Stimulated activated naive CD8-positive, alpha-beta T cell treated with anti-CD3 and anti-CD28 coated beads, Interleukin-15, Interleukin-2, amounts not matched to agents 100 U/mL and 50 U/mL, for 24 hours (primary cell): ENCODE results near the gene MAGI3.

Source experiments
- ATAC-seq: fragments of 150-1000 bp; cut with Tn5 transposase; one replicate; pipeline ENCODE4 v1.10.0; 2021
- DNase-seq: peaks from one replicate; pipeline ENCODE4 v3.0.0; 2021

The MAGI3 gene

DNA sequence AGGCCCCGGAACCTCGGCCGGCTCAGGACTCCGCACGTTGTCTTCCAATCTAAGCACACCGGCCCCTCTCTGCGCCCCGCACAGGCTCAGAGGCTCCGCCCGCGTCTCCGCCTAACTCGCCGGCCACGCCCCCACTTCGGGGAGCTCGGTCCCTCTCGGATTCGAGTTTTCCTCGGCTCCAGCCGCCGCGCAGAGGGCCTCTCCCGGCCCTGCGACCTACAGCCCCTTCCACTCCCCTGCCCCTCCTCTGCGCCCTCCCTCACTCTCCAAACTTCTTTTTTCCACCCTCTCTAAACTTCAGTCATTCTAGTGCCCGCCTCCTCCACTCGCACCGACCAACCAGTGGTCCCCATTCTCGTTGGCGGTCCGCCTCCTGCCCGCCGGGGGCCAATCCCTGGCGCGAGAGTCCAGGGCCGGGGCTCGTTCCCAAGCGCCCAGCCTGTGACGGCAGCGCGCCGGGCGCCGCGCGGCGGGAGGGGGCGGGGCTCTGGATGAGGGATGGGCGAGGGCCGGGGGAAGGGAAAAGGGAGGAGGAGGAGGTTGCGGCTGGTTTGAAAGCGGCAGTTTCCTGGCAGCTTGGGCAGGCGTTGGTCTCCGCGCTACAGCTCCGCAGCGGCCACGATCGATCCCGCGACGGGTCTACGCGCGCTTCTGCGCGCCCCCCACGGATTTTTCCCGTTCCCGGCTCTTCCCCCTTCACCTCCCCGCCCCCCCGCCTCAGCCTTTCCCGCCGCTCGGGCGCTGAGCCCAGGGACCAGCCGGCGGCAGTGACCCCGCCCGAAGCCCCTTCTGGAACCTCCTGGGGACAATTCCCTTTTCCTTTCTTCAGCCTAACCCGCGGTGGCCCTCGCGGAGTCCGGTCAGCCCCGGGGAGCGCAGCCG is at the start of gene MAGI3:
Gene MAGI3, plus strand, starts transcription at position 563 of the 882 bp plus-strand sequence. CDS start 519 bp downstream, outside the sequence.
- peak; percentile 98 for ATAC-seq
- DNase-seq: peak; percentile 95

DNA sequence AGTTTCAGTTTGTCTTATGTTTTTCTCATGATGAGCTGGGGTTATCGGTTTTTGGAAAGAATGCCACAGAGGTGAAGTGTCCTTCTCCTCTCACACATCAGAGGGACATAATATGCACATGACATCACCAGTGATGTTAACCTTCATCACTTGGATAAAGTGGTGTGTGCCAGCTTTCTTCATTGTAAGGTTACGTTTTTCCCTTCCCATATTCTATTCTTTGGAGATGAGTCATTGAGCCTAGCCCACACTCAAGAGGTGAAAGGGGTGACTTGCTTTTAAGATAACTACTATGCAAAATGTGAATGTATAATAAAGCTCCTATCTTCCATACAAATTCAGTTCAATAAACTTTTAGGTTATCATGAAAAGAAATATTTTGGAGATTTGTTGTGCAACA is 36.7 kb upstream of the MAGI3 start:
- no peak for DNase-seq

GRCh38 chr1:113363935-113364334 is 26.4 kb upstream of the MAGI3 start:
- no peak for DNase-seq
- no peak for ATAC-seq

More for the DNA sequence above, 36.7 kb upstream of the MAGI3 start:
- no peak for ATAC-seq

DNA sequence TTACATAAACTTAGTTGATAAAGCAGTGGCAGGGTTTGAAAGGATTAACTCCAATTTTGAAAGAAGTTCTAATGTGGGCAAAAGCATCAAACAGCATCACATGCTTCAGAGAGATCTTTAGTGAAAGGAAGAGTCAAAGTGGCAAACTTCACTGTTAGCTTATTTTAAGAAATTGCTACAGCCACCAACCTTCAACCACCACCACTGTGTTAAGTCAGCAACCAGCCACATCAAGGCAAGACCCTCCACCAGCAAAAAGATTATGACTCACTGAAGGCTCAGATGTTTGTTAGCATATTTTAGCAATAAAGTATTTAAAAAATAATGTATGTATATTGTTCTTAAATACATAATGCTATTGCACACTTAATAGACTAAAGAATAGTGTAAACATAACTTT is 21.3 kb upstream of the MAGI3 start:
- DNase-seq: no peak
- no peak for ATAC-seq

DNA sequence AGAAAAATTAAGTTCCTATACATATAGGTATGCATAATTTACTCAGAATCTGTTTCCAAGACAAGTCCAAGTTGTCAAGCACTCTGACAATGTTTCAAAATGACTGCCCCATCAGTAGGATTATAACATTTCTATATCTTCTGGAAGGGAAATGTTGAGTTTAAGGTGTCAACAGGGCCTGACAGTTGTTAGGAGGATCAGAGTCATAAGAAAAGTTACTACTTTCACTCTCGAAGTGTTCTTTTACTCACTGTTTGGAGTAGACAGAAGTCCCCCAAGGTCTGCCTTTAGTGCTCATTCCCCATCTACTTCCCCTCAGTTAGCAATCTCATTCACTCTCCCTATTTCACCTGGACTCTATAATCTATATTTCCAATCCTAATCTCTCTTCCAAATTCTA is 20.6 kb upstream of the MAGI3 start:
- ATAC-seq: peak; percentile 59
- no peak for DNase-seq

DNA sequence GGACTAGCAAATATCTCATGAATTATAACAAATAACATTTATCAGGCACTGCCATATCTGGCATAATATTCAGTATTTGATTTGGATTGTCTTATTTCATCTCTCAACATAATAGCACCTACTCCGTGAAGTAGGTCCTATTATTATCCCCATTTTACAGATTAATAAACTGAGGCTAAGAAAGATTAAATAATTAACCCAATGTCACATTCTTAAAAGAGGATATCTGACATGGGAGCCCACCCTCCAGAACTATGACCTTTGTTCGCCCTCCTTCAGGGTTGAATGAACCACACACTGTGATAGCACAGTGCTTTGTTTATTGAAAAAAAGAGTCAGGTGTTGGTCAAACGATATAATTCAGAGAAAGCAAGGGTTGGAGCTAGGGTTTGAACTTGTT is 19.4 kb upstream of the MAGI3 start:
- DNase-seq (no peak), ATAC-seq (no peak)

DNA sequence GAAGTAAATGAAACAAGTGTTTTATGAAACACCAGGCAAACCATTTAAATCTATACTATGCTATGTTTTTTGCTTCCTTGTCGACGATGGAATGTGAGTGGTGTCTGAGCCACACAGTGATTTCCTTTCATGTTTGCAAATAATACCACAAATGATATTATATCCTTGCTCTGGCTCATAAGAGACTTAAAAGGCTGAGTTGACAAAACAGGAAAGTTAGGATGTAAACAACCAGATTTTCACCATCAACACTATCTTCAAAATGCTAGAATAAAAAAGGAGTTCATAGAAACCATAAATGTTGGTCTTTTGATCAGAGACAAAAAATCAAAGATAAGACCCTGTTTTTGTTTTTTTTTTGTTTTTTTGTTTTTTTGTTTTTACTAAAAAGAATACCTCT is 17.8 kb upstream of the MAGI3 start:
- DNase-seq (no peak), ATAC-seq (no peak)

- ATAC-seq (no peak), DNase-seq (no peak)
These were observed 16.7 kb upstream of the MAGI3 start for GRCh38 chr1:113373644-113374043.

GRCh38 chr1:113375878-113376277 is 14.4 kb upstream of the MAGI3 start:
- ATAC-seq (no peak), DNase-seq (no peak)

DNA sequence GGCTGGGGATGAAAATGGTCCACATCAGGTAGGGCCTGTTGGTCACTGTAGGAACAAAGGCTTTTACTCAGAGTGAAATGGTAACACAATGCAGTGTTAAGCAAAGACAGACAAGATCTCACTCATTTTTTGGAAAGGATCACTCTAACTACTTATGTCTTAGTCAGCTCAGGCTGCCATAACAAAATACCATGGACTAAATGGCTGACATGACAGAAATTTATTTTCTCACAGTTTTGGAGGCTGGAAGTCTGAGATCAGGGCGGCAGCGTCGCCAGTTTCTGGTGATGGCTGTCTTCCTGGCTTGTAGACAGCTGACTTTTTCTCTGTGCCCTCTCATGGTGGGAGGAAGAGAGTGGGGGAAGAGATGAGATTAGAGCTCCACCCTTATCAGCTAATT is 10.2 kb upstream of the MAGI3 start:
- ATAC-seq (no peak), DNase-seq (no peak)

DNA sequence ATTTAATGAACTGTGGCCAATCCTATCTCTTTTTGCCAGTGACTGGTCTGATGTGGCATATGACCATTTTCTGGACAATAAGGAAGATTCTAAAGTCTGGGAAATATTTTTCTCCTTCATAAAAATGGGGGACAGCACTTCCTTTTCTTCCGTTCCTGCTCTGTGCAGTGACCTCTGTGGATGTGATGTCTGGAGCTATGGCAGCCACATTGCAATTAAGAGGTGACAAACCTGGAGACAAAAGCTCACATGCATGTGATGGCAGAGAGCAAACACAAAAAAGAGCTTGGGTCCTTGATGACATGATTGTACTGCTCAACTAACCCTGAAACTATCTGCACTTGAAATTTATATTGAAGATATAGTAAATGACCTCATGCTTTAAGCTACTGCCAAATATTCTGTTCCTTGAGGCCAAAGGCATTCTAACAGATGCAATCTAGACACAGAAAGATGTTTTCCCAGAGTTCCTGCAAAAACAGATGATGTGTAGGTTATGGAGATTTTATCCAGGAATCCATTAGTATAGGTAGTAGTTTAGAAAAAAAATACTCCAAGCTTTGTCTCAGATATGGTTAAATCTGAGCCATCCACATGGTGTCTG is 2.2 kb upstream of the MAGI3 start:
- DNase-seq (no peak), ATAC-seq (no peak)

GRCh38 chr1:113388621-113389358 is 1.5 kb upstream of the MAGI3 start:
- ATAC-seq (no peak), DNase-seq (no peak)

DNA sequence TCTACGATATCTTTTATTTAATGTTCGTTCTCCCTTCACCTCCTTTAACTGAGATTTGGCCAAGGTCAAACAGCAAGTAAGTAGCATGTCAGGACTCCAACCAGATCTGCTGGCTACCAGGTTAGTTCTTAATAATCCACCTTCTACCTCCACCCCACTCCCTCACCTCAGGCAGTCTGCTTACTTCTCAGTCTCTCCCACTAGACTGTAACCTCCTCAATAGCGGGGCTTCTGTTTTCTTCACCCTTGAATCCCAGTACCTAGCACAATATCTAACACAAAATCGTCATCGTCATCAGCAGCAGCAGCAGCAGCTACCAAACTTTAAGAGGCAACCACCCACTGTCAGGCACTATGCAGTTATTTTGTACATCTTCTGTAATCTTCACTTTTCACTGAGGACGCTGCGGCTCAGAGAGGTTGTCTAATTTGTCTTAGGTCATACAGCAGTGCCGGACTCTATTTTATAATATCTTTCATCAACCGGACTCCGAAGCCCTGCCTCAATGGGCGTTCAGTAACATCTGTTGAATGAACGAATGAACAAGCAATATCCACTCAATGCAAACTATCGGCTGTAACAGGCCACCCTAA is 859 bp upstream of the MAGI3 start:
- DNase-seq: no peak
- no peak for ATAC-seq

GRCh38 chr1:113390871-113391648 is 745 bp downstream of the MAGI3 start:
- ATAC-seq (no peak), DNase-seq (peak; percentile 43)

GRCh38 chr1:113391649-113392271 is 1.4 kb downstream of the MAGI3 start:
- no peak for ATAC-seq
- no peak for DNase-seq

- DNase-seq: no peak
- ATAC-seq: no peak
These were observed 2.3 kb downstream of the MAGI3 start for GRCh38 chr1:113392541-113393128.

GRCh38 chr1:113394043-113394862 is 3.9 kb downstream of the MAGI3 start:
- no peak for DNase-seq
- ATAC-seq: no peak

DNA sequence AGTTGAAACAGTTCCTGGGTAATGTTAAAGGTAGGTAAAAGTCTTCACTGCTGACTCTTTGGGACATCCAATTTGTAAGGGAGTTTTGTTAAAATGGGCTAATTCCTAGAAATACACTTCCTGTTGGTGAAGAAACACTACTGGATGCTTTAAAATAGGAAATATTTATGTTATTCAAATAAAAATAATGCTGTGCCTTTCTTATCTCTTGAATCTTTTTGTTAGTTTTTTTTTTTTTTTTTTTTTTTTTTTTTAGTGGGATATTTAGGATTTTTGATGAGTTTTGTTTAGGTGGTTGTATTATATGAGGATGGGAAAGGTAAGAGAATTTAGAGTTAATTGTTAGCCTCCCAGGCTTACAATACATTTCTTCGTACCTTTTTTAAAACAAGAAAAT is 4.5 kb downstream of the MAGI3 start:
- ATAC-seq: no peak
- no peak for DNase-seq

- DNase-seq (no peak), ATAC-seq (no peak)
These were observed 5.8 kb downstream of the MAGI3 start for GRCh38 chr1:113396102-113396501.

GRCh38 chr1:113396585-113396984 is 6.3 kb downstream of the MAGI3 start:
- DNase-seq: no peak
- ATAC-seq: no peak
